HepG2 (cell line): Measurements from ENCODE around the gene RGS19. TPM values are rescaled to one million over a fixed set of nuclear protein-coding genes. Genes with fewer than 3 reads are reported as not detected.

ENCODE experiments used
- ATAC-seq: fragments of 200-7000 bp; cut with Tn5 transposase; 3 replicates; pipeline ENCODE4 v1.9.1; 2020; ENCODE audit warnings: mild to moderate bottlenecking, moderate library complexity
- BruUV-seq: library from RNA; stranded (reverse); fragments of 400-500 nt; replicated peaks from 2 replicates; lab custom pipeline; 2021; lab: Mats Ljungman, UMichigan
- CTCF ChIA-PET: fragments of 300-600 bp; formaldehyde crosslinking; extraction: SDS; loops from one replicate; lab custom pipeline; 2021; ENCODE audit warnings: low total read pairs, inconsistent platforms, low intra/inter-chr PET ratio; lab: Yijun Ruan, JAX
- POLR2A ChIA-PET: fragments of 350-600 bp; sonication (Branson Sonifier 250); formaldehyde crosslinking; loops from one replicate; lab custom pipeline; 2020; ENCODE audit warnings: antibody characterized with exemption, inconsistent platforms; lab: Yijun Ruan, JAX
- DNase-seq: peaks from one replicate; pipeline ENCODE4 v3.0.0-alpha.2; 2015; ENCODE audit warnings: low spot score
- FAIRE-seq: peaks from 3 replicates; lab custom pipeline; 2011; peaks lifted over from hg19 to GRCh38; lab: Jason Lieb, UNC
- H2AFZ ChIP-seq: one replicate; pipeline ENCODE4 v1.6.1; 2011; ENCODE audit warnings: low read length, inconsistent platforms
- H3K27ac ChIP-seq: fragments of 300-600 bp; 3 replicates; pipeline ENCODE4 v1.8.0; 2011; ENCODE audit warnings: mixed run types, mild to moderate bottlenecking, mixed read lengths, low read length, inconsistent platforms; ENCODE audit not compliant: insufficient read depth; ENCODE audit errors: extremely low read length
- H3K27me3 ChIP-seq, 2 experiments: fragments of 200-600 bp in 1 of 2; 2 replicates in 1 of 2; 3 replicates in 1 of 2; pipeline versions ENCODE4 v1.6.0 to v1.8.0; 2011; ENCODE audit warnings: low read length in 2 of 2, mild to moderate bottlenecking in 2 of 2, moderate library complexity in 2 of 2, inconsistent platforms in 1 of 2; ENCODE audit not compliant: insufficient read depth in 2 of 2, control insufficient read depth in 1 of 2
- H3K36me3 ChIP-seq, 2 experiments: fragments of 200-600 bp in 1 of 2; replicated peaks in 1 of 2; 2 replicates in 1 of 2; 3 replicates in 1 of 2; pipeline versions ENCODE4 v1.5.1 to v1.8.0; 2011; ENCODE audit warnings: low read length in 2 of 2, inconsistent platforms in 1 of 2; ENCODE audit not compliant: insufficient read depth in 2 of 2, control insufficient read depth in 1 of 2
- H3K4me1 ChIP-seq: 2 replicates; pipeline ENCODE4 v1.5.1; 2012; ENCODE audit warnings: low read length, inconsistent platforms; ENCODE audit not compliant: insufficient read depth
- H3K4me2 ChIP-seq: 2 replicates; pipeline ENCODE4 v1.6.0; 2011; ENCODE audit warnings: low read depth, low read length, inconsistent platforms
- H3K4me3 ChIP-seq, 3 experiments: fragments of 200-600 bp in 1 of 3; sonication (generic), shearing (Covaris generic) in 1 of 3; replicated peaks in 1 of 3; 2 replicates each; pipeline ENCODE4 v1.5.1; 2011 to 2016; ENCODE audit warnings: low read length in 3 of 3, inconsistent platforms in 2 of 3, low read depth in 2 of 3, mild to moderate bottlenecking in 2 of 3, control low read depth in 1 of 3, mixed read lengths in 1 of 3; ENCODE audit not compliant: insufficient read depth in 1 of 3
- H3K79me2 ChIP-seq: one replicate; pipeline ENCODE4 v1.6.1; 2011; ENCODE audit warnings: low read length, inconsistent platforms; ENCODE audit not compliant: insufficient read depth
- H3K9ac ChIP-seq: 2 replicates; pipeline ENCODE4 v1.6.0; 2011; ENCODE audit warnings: mild to moderate bottlenecking, low read depth, low read length, inconsistent platforms; ENCODE audit not compliant: insufficient read depth
- H3K9me3 ChIP-seq: 2 replicates; pipeline ENCODE4 v1.5.1; 2012; ENCODE audit warnings: mild to moderate bottlenecking, low read length
- H4K20me1 ChIP-seq: 2 replicates; pipeline ENCODE4 v1.6.0; 2011; ENCODE audit warnings: inconsistent platforms, mild to moderate bottlenecking, low read length, moderate library complexity; ENCODE audit not compliant: insufficient read depth
- HNRNPL ChIP-seq: fragments of 200-400 bp; formaldehyde crosslinking; IDR thresholded peaks from 2 replicates; pipeline ENCODE4 v1.6.1; 2017; ENCODE audit warnings: mild to moderate bottlenecking, low read depth, low read length
- LCORL ChIP-seq, 2 experiments: fragments of 450-650 bp in 1 of 2; sonication (generic) in 1 of 2; formaldehyde crosslinking in 1 of 2; IDR thresholded peaks; 2 replicates each; pipeline versions ENCODE4 v1.5.0 to v1.6.1; 2017 to 2020; ENCODE audit warnings: antibody characterized with exemption in 1 of 2, missing genetic modification reagents in 1 of 2
- PHB2 ChIP-seq: fragments of 450-650 bp; IDR thresholded peaks from 2 replicates; pipeline ENCODE4 v1.6.1; 2018; ENCODE audit not compliant: partially characterized antibody
- SKIL ChIP-seq: sonication (generic); formaldehyde crosslinking; IDR thresholded peaks from 2 replicates; pipeline ENCODE4 v1.8.0; 2022; ENCODE audit warnings: missing genetic modification reagents, mild to moderate bottlenecking, moderate library complexity, borderline replicate concordance
- THAP7 ChIP-seq: sonication (generic); formaldehyde crosslinking; IDR thresholded peaks from 2 replicates; pipeline ENCODE4 v1.8.1; 2023; ENCODE audit warnings: mild to moderate bottlenecking, missing genetic modification reagents
- THRA ChIP-seq: sonication (generic); formaldehyde crosslinking; IDR thresholded peaks from 2 replicates; pipeline ENCODE4 v1.4.0; 2020; ENCODE audit warnings: missing genetic modification reagents, borderline replicate concordance
- ZHX2 ChIP-seq, 2 experiments: sonication (generic) in 1 of 2; formaldehyde crosslinking in 1 of 2; IDR thresholded peaks; 2 replicates each; pipeline versions ENCODE4 v1.6.1 to v1.9.0; 2014 to 2022; ENCODE audit warnings: antibody characterized with exemption in 1 of 2, borderline replicate concordance in 1 of 2, inconsistent platforms in 1 of 2, low read depth in 1 of 2, missing genetic modification reagents in 1 of 2
- ZNF776 ChIP-seq: sonication (generic); formaldehyde crosslinking; IDR thresholded peaks from 2 replicates; pipeline ENCODE4 v1.4.0; 2020; ENCODE audit warnings: mild to moderate bottlenecking, missing genetic modification reagents
- WGBS: methylation state at CpG from one replicate; pipeline ENCODE4 v1.1.6; 2017; ENCODE audit warnings: low lambda C conversion rate; 5-methylcytosine and 5-hydroxymethylcytosine counted together
- in situ Hi-C: cut with HindIII; loops from 2 replicates; pipeline ENCODE4 v1.10.0; 2017; ENCODE audit warnings: low pct_unique_long_range_greater_than_20kb; ENCODE audit not compliant: extremely low pct_ligation_motif_present
- intact Hi-C: fragments of 100-400 bp; cut with micrococcal nuclease; formaldehyde crosslinking; loops from one replicate; pipeline ENCODE4 v1.10.0; 2022; ENCODE audit not compliant: unreplicated experiment
- polyA plus RNA-seq, 8 experiments: library from polyadenylated mRNA; depleted of rRNA in 3 of 8; stranded (reverse) in 7 of 8; unstranded in 1 of 8; fragments of >200 nt; fragmentation: Illumina TruSeq in 4 of 8; extraction: Trizol in 4 of 8; gene quantifications; 2 replicates each; pipeline versions ENCODE4 v1.2.1 to v1.2.3, GENCODE V29; 2011 to 2016; ENCODE audit warnings: low read depth in 4 of 8, missing spikeins in 1 of 8, mixed read lengths in 1 of 8; ENCODE audit not compliant: insufficient read depth in 1 of 8
- total RNA-seq, 5 experiments: library from RNA; depleted of rRNA; stranded (reverse); fragments of >200 nt; fragmentation: Illumina TruSeq; extraction: Trizol; gene quantifications; 2 replicates each; pipeline ENCODE4 v1.2.3, GENCODE V29; 2016; ENCODE audit warnings: low read depth in 1 of 5

Gene RGS19
- total and polyA plus RNA-seq, 2 of the 13 experiments (the other 11 are each of a cell fraction or from before 2014, with no cell fraction given): 10.7 to 11.9 TPM

GRCh38 chr20:64081624-64081964 lies 2.3 kb upstream of the RGS19 start (continued):
- TF ChIP-seq SKIL (CRISPR knock-in tag): peak; percentile 23; the same call in 1 of the 2 replicates

- Histone ChIP-seq H3K36me3 (no peaks in the 10 kb centered on the region), H4K20me1 (peaks cover 9% of the 10 kb centered on the region; the same call in 1 of the 2 replicates), H3K79me2 (no peaks in the 10 kb centered on the region), H3K4me3 (peak overlapping the region; percentile 62 to 89 (median 73)), H3K4me1 (peaks cover 63% of the 10 kb centered on the region), H3K9me3 (no peaks in the 10 kb centered on the region), H3K27me3 (peaks cover 14 to 30% of the 10 kb centered on the region in 2 experiments), H3K4me2 (peak overlapping the region; percentile 99), H3K9ac (0 out of 2 replicates have a peak overlapping the region, but pooled peaks have one; percentile 24), H2AFZ (no peak overlapping the region), H3K27ac (peak overlapping the region; percentile 8)
- in situ Hi-C loops: loop anchor here (5.0 kb wide), 1 partner anchor 36 kb away; no protein-coding TSS in a partner anchor
- intact Hi-C loops: loop anchor here (2.0 kb wide), 1 partner anchor 16 kb away; no protein-coding TSS in a partner anchor
- 18% methylated on average over 16 of the region's 17 CpGs for WGBS
- DNase-seq (no peak), FAIRE-seq (no peak), ATAC-seq (peak; percentile 12)
- BruUV-seq: no TSS peak
- POLR2A ChIA-PET: interaction anchor here (0.7 to 4.9 kb wide), 7 partner anchors 9 to 543 kb away, joined by 3 to 25 read pairs (median 4); partner anchors contain the start of genes C20orf204, PCMTD2 and TCEA2
- CTCF ChIA-PET: no interaction called here
- TF ChIP-seq PHB2: no peak
- no peak for TF ChIP-seq HNRNPL
- TF ChIP-seq THAP7 (CRISPR knock-in tag): no peak
- peak; percentile 90; the same call in 1 of the 2 replicates for TF ChIP-seq THRA
- no peak for TF ChIP-seq LCORL (IDR thresholded peaks at IDR 0.05)
- TF ChIP-seq LCORL (CRISPR knock-in tag; IDR thresholded peaks at IDR 0.05): 0 out of 2 replicates have a peak, but pooled peaks have one; percentile 38
- TF ChIP-seq ZHX2 (IDR thresholded peaks at IDR 0.05; ENCODE audit: low read depth): no peak
- TF ChIP-seq ZHX2 (CRISPR knock-in tag; IDR thresholded peaks at IDR 0.05; ENCODE audit: borderline replicate concordance): no peak
- peak; percentile 79; the same call in 1 of the 2 replicates for TF ChIP-seq ZNF776
Observed at GRCh38 chr20:64080813-64081623, 1.7 kb upstream of the RGS19 start.
